ENCODE data around the gene CCDC40.

DNA sequence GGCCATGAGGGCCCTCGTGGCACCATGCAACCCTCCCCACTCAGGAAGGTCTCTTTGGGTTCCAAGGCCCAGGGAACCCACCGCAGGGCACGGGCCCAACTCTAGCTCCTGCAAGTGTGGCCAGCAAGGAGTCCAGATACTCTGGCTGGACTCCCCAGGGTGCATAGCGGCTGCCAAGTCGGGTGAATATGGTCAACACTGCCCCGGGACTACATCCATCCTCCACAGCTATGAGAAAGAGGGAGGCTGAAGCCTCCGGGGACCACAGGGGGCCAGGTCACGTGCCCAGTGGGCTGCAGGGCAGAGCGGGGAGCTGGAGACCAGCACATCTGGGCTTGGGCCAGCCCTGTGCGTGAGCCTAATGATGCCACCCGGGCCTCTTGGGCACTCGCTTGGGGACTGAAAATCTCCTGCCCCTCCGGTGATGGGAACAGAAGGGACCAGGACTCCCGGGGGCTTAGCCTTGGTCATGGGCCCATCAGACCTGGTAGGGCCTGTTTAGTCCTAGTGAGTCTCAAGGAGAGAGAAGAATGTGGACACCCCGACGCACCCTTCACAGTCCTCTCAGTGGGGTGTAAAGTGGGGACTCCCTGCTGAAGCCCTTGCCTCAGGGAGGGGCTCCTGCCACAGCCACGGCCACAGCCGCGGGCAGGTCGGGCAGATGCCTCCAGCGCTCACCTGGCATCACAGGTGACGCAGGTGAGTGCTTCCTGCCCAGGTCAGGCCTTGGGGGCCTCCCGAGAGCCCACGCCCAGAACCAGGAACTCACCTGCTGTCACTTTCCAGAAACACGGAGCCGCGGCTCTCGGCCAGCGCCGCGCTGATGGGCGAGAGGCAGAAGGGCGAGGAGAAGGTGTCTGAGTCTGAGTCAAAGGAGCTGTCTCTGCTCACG, 26.8 kb upstream of the CCDC40 start:
- TF ChIP-seq, protein P1, sequence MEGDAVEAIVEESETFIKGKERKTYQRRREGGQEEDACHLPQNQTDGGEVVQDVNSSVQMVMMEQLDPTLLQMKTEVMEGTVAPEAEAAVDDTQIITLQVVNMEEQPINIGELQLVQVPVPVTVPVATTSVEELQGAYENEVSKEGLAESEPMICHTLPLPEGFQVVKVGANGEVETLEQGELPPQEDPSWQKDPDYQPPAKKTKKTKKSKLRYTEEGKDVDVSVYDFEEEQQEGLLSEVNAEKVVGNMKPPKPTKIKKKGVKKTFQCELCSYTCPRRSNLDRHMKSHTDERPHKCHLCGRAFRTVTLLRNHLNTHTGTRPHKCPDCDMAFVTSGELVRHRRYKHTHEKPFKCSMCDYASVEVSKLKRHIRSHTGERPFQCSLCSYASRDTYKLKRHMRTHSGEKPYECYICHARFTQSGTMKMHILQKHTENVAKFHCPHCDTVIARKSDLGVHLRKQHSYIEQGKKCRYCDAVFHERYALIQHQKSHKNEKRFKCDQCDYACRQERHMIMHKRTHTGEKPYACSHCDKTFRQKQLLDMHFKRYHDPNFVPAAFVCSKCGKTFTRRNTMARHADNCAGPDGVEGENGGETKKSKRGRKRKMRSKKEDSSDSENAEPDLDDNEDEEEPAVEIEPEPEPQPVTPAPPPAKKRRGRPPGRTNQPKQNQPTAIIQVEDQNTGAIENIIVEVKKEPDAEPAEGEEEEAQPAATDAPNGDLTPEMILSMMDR (IDR thresholded peaks at IDR 0.05 in 2 of 3, conservative IDR thresholded peaks at IDR 0.05 in 1 of 3; ENCODE audit: control insufficient read depth in 2 of 3, extremely low read depth in 1 of 3, insufficient read depth in 1 of 3, low read depth in 3 of 3, low read length in 3 of 3): no peak
- no peak for TF ChIP-seq ZBTB11 (CRISPR knock-in tag; IDR thresholded peaks at IDR 0.05)
- TF ChIP-seq PBX3 (IDR thresholded peaks at IDR 0.05; ENCODE audit: insufficient replicate concordance, low read depth, low read length): no peak
- TF ChIP-seq SP1 (IDR thresholded peaks at IDR 0.05; ENCODE audit: low read depth, low read length): no peak
- no peak for TF ChIP-seq ZNF384 (IDR thresholded peaks at IDR 0.05; ENCODE audit: borderline replicate concordance, low read depth, low read length)
- no peak for TF ChIP-seq POLR2A (IDR thresholded peaks at IDR 0.05; ENCODE audit: low read depth, low read length)
- no peak for TF ChIP-seq POLR2AphosphoS2 (IDR thresholded peaks at IDR 0.05; ENCODE audit: low read depth, low read length)
- no peak for TF ChIP-seq E2F8 (IDR thresholded peaks at IDR 0.05; ENCODE audit: low read depth, partially characterized antibody)
- TF ChIP-seq EP300 (IDR thresholded peaks at IDR 0.05; ENCODE audit: borderline replicate concordance in 1 of 2, control insufficient read depth in 1 of 2, low read depth in 2 of 2, low read length in 2 of 2): no peak
- TF ChIP-seq YY1 (IDR thresholded peaks at IDR 0.05; ENCODE audit: low read depth, low read length): no peak
- TF ChIP-seq USF1 (IDR thresholded peaks at IDR 0.05; ENCODE audit: borderline replicate concordance, extremely low read length, insufficient read depth, low read depth, low read length): no peak
- no peak for TF ChIP-seq JUNB (IDR thresholded peaks at IDR 0.05)
